ENCODE measurements around the gene GIPR. TPM values are rescaled to one million over a fixed set of nuclear protein-coding genes. Genes with fewer than 3 reads are reported as not detected.

The GIPR gene
- total RNA-seq, 1 donor from 2014 or later: 3.4 TPM

DNA sequence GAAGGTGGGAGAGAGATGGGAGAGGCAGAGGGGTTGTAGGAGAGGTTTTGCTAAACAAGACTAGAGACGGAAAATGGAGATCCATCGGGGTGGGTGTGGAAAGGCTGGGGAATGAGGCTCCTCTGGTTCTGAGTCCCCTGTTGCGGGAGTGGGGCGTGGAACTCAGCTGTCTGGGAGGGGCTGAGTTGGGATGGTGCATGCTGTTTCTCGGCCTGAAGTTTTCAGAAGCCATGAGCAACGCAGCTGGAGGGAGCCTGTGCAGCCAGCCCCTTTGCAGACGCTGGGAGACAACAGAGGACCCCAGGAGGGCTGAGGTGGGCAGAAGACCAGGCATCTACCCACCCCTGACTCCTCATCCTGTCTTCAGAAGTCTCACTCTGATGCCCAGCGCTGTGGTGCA lies 7.4 kb upstream of the GIPR start:
- no peak for DNase-seq (ENCODE audit: extremely low spot score in 2 of 2)
- Histone ChIP-seq H3K36me3 (no peaks in the 10 kb centered on the region), H3K4me1 (no peaks in the 10 kb centered on the region), H3K27me3 (no peaks in the 10 kb centered on the region), H3K4me3 (no peak overlapping the region), H3K9me3 (no peaks in the 10 kb centered on the region), H3K27ac (no peak overlapping the region)
- intact Hi-C loops (cut with DNase I): no loop called here
- TF ChIP-seq, protein P1, sequence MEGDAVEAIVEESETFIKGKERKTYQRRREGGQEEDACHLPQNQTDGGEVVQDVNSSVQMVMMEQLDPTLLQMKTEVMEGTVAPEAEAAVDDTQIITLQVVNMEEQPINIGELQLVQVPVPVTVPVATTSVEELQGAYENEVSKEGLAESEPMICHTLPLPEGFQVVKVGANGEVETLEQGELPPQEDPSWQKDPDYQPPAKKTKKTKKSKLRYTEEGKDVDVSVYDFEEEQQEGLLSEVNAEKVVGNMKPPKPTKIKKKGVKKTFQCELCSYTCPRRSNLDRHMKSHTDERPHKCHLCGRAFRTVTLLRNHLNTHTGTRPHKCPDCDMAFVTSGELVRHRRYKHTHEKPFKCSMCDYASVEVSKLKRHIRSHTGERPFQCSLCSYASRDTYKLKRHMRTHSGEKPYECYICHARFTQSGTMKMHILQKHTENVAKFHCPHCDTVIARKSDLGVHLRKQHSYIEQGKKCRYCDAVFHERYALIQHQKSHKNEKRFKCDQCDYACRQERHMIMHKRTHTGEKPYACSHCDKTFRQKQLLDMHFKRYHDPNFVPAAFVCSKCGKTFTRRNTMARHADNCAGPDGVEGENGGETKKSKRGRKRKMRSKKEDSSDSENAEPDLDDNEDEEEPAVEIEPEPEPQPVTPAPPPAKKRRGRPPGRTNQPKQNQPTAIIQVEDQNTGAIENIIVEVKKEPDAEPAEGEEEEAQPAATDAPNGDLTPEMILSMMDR (IDR thresholded peaks at IDR 0.05): no peak
- no peak for TF ChIP-seq POLR2A (IDR thresholded peaks at IDR 0.05)
- TF ChIP-seq POLR2AphosphoS5 (IDR thresholded peaks at IDR 0.05; ENCODE audit: insufficient read depth in 1 of 2, low read depth in 1 of 2): no peak

DNA sequence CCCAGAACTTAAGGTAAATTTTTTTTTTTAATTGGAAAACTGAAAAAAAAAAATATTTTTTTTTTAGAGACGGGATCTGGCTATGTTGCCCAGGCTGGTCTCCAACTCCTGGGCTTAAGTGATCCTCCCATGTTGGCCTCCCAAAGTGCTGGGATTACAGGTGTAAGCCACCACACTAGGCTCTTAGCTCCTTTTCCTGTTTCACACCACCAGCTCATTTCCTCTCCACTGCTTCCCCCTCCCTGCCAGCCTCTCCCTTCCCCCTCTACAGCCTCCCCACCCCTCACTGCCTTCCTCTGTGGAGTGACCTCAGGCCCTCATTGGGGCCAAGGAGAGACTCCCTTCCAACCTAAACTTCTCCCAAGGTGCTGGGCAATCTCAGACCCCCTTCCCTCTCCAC lies 4.2 kb upstream of the GIPR start:
- Histone ChIP-seq H3K27me3 (no peaks in the 10 kb centered on the region), H3K27ac (no peak overlapping the region), H3K9me3 (no peaks in the 10 kb centered on the region), H3K4me1 (peaks cover 16% of the 10 kb centered on the region), H3K36me3 (no peaks in the 10 kb centered on the region), H3K4me3 (no peak overlapping the region)
- no peak for DNase-seq (ENCODE audit: extremely low spot score in 2 of 2)
- intact Hi-C loops (cut with DNase I): no loop called here
- TF ChIP-seq, protein P1 (IDR thresholded peaks at IDR 0.05): no peak
- TF ChIP-seq POLR2A (IDR thresholded peaks at IDR 0.05): no peak

DNA sequence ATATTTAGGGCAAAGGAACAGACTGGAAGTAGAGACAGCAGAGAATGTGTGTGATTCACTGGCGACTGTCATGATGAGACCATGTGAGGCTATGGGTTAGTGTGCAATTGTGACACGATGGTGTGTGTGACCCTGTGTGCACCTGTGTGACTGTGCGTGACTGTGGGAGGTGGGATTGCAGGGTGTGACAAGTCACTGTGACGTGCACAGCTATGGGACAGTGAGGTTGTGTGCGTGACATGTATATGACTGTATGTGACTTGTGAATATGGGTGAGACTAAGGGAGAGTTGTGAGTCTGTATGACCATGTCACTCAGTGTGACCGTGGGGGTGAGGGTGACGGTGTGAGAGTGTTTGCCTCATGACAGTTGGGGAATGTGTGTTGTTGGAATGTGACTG lies 3.4 kb upstream of the GIPR start:
- peaks cover under 1% of the 10 kb centered on the region for H3K27me3 ChIP-seq
- TF ChIP-seq, protein P1 (IDR thresholded peaks at IDR 0.05): no peak
- TF ChIP-seq POLR2AphosphoS5 (IDR thresholded peaks at IDR 0.05; ENCODE audit: insufficient read depth in 1 of 2, low read depth in 1 of 2) (no peak), POLR2A (IDR thresholded peaks at IDR 0.05) (no peak)
- intact Hi-C loops (cut with DNase I): no loop called here

DNA sequence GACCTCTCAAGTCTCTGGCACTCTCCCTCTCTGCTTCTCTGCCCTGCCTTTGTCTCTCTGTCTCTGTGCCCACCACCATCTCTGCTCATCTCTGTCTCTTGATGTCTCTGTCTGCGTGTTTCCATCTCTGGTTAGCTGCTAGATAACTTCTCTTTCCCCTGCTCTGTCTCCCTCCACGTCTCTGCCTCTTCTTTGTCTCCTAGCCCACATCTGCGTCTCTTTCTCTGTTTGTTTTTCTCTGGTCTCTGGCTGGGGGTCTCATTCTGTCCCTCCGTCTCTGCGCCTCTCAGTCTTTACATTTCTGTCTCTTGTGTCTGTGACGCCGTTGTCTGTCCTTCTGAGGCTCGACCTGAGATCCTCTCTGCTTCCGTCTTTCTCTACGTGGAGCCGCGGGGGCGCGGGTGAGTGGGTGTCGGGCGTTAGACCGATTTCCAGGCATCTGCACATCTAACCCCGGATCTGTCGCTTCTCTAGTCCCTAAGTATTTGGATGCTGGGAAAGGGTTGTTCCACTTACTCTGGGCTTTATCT lies 386 bp downstream of the GIPR start:
- Histone ChIP-seq H3K4me3 (peak overlapping the region; percentile 35 to 38), H3K9me3 (no peaks in the 10 kb centered on the region), H3K27me3 (peaks cover 8% of the 10 kb centered on the region), H3K36me3 (no peaks in the 10 kb centered on the region), H3K27ac (no peak overlapping the region), H3K4me1 (peaks cover 35% of the 10 kb centered on the region)
- intact Hi-C loops (cut with DNase I): no loop called here
- DNase-seq (ENCODE audit: extremely low spot score in 2 of 2): no peak
- TF ChIP-seq POLR2AphosphoS5 (IDR thresholded peaks at IDR 0.05; ENCODE audit: insufficient read depth in 1 of 2, low read depth in 1 of 2) (no peak), POLR2A (IDR thresholded peaks at IDR 0.05) (no peak)
- TF ChIP-seq, protein P1 (IDR thresholded peaks at IDR 0.05): no peak

More for the DNA sequence above, 3.4 kb upstream of the GIPR start:
- H3K36me3 ChIP-seq: no peaks in the 10 kb centered on the region
- H3K4me1 ChIP-seq: peaks cover 23% of the 10 kb centered on the region
- no peak for DNase-seq (ENCODE audit: extremely low spot score in 2 of 2)
- no peak overlapping the region for H3K4me3 ChIP-seq
- no peaks in the 10 kb centered on the region for H3K9me3 ChIP-seq
- no peak overlapping the region for H3K27ac ChIP-seq

DNA sequence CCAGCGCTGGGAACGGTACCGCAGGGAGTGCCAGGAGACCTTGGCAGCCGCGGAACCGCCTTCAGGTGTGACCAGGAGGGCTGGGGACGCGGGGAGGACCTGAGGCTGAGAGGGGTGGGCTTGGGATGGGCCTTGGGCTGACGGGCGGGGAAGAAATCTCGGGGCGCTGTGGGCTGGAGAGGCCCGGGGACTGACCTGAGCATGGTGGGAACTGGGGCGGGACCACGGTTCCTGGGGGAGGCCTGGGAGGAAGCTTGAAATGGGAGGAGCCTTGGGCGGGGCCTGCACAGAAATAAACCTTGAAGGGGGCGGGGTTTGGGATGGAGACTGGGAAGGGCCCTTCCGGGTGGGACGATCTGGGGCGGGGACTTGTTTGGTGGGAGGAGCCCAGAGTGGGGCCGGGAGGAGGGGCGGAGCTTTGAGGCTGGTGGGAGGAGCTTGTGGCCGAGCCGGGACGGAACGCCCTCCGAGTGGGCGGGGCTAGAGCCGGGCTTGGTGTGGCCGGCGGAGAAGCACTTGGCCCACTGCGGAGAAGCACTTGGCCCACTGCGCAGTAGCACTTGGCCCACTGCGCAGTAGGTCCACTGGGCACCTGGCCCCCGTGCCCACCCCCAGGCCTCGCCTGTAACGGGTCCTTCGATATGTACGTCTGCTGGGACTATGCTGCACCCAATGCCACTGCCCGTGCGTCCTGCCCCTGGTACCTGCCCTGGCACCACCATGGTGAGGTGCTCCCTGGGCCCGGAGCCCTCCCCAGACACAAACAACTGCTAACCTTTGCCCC lies 2.8 kb downstream of the GIPR start:
- TF ChIP-seq, protein P1 (IDR thresholded peaks at IDR 0.05): no peak
- TF ChIP-seq POLR2AphosphoS5 (IDR thresholded peaks at IDR 0.05; ENCODE audit: insufficient read depth in 1 of 2, low read depth in 1 of 2) (no peak), POLR2A (IDR thresholded peaks at IDR 0.05) (no peak)
- H3K9me3 ChIP-seq: no peaks in the 10 kb centered on the region
- peaks cover 35% of the 10 kb centered on the region for H3K4me1 ChIP-seq
- no peak overlapping the region for H3K27ac ChIP-seq
- intact Hi-C loops (cut with DNase I): no loop called here
- peaks cover 8% of the 10 kb centered on the region for H3K27me3 ChIP-seq
- no peak overlapping the region for H3K4me3 ChIP-seq
- no peak for DNase-seq (ENCODE audit: extremely low spot score in 2 of 2)
- no peaks in the 10 kb centered on the region for H3K36me3 ChIP-seq

Data from vagina (tissue), 2 donors.